Vagina (tissue), 2 donors: ENCODE measurements around the gene ANKFN1. TPM values are rescaled to one million over a fixed set of nuclear protein-coding genes. Genes with fewer than 3 reads are reported as not detected.

ENCODE experiments used
- DNase-seq, 2 donors: peaks; one replicate each; pipeline ENCODE4 v3.0.0-alpha.2; 2017; ENCODE audit errors: extremely low spot score in 2 of 2
- H3K27ac ChIP-seq: fragments of 200-600 bp; sonication (generic); one replicate; pipeline ENCODE4 v1.5.1; 2019
- H3K27me3 ChIP-seq: fragments of 200-600 bp; sonication (generic); one replicate; pipeline ENCODE4 v1.5.1; 2019
- H3K36me3 ChIP-seq, 2 donors: fragments of 200-600 bp; sonication (generic); one replicate each; pipeline ENCODE4 v1.5.1; 2017 to 2019
- H3K4me1 ChIP-seq: fragments of 200-600 bp; sonication (generic); one replicate; pipeline ENCODE4 v1.5.1; 2019
- H3K4me3 ChIP-seq, 2 donors: fragments of 200-600 bp; sonication (generic); 1 replicate in 1 of 2; 2 replicates in 1 of 2; pipeline ENCODE4 v1.5.1; 2016 to 2019
- H3K9me3 ChIP-seq: fragments of 200-600 bp; sonication (generic); one replicate; pipeline ENCODE4 v1.5.1; 2019
- CTCF ChIP-seq, 3 experiments: fragments of 450-650 bp in 2 of 3; fragments of 200-600 bp in 1 of 3; sonication (generic) in 1 of 3; IDR thresholded peaks; one replicate each; pipeline ENCODE4 v1.5.1; 2017 to 2019; ENCODE audit warnings: antibody characterized with exemption in 3 of 3, mild to moderate bottlenecking in 2 of 3, moderate library complexity in 2 of 3
- POLR2A ChIP-seq, 2 donors: fragments of 450-650 bp; IDR thresholded peaks; one replicate each; pipeline ENCODE4 v1.6.1; 2017; ENCODE audit warnings: antibody characterized with exemption in 2 of 2, mild to moderate bottlenecking in 2 of 2, moderate library complexity in 2 of 2
- POLR2AphosphoS5 ChIP-seq, 2 donors: sonication (generic); formaldehyde crosslinking; IDR thresholded peaks; one replicate each; pipeline ENCODE4 v1.9.0; 2017; ENCODE audit warnings: antibody characterized with exemption in 2 of 2, mild to moderate bottlenecking in 2 of 2, low read depth in 1 of 2; ENCODE audit not compliant: insufficient read depth in 1 of 2
- intact Hi-C: fragments of 100-400 bp; cut with DNase I; formaldehyde crosslinking; loops from one replicate; pipeline ENCODE4 v1.15.1; 2023
- total RNA-seq: library from RNA; depleted of rRNA; stranded (reverse); fragments of >200 nt; gene quantifications from one replicate; pipeline ENCODE4 v1.2.3, GENCODE V29; 2016

ANKFN1 gene
- total RNA-seq, 1 donor from 2014 or later, result 3.4 TPM

- intact Hi-C loops, result no loop called here
Observed at GRCh38 chr17:56452461-56452860, 299.2 kb downstream of the ANKFN1 start.

GRCh38 chr17:56457501-56457900 lies 304.2 kb downstream of the ANKFN1 start:
- intact Hi-C loops, result no loop called here
- TF ChIP-seq POLR2AphosphoS5 (IDR thresholded peaks at IDR 0.05; ENCODE audit: insufficient read depth in 1 of 2, low read depth in 1 of 2) (no peak), POLR2A (IDR thresholded peaks at IDR 0.05) (no peak), CTCF (IDR thresholded peaks at IDR 0.05) (no peak)
- DNase-seq, result no peak
- no peaks in the 10 kb centered on the region for H3K4me1 ChIP-seq
- no peaks in the 10 kb centered on the region for H3K9me3 ChIP-seq
- H3K36me3 ChIP-seq, result no peaks in the 10 kb centered on the region
- no peak overlapping the region for H3K27ac ChIP-seq
- H3K4me3 ChIP-seq, result no peak overlapping the region
- no peaks in the 10 kb centered on the region for H3K27me3 ChIP-seq

More at GRCh38 chr17:56452461-56452860, 299.2 kb downstream of the ANKFN1 start:
- Histone ChIP-seq H3K27ac (no peak overlapping the region), H3K9me3 (no peaks in the 10 kb centered on the region), H3K4me3 (no peak overlapping the region), H3K27me3 (no peaks in the 10 kb centered on the region), H3K4me1 (no peaks in the 10 kb centered on the region), H3K36me3 (no peaks in the 10 kb centered on the region)
- TF ChIP-seq POLR2AphosphoS5 (IDR thresholded peaks at IDR 0.05; ENCODE audit: insufficient read depth in 1 of 2, low read depth in 1 of 2), result no peak
- no peak for TF ChIP-seq POLR2A (IDR thresholded peaks at IDR 0.05)
- no peak for TF ChIP-seq CTCF (IDR thresholded peaks at IDR 0.05)
- no peak for DNase-seq

- Histone ChIP-seq H3K9me3 (no peaks in the 10 kb centered on the region), H3K4me3 (no peak overlapping the region), H3K4me1 (no peaks in the 10 kb centered on the region), H3K36me3 (no peaks in the 10 kb centered on the region), H3K27me3 (no peaks in the 10 kb centered on the region), H3K27ac (no peak overlapping the region)
- DNase-seq, result no peak
- TF ChIP-seq POLR2A (IDR thresholded peaks at IDR 0.05), result no peak
- no peak for TF ChIP-seq CTCF (IDR thresholded peaks at IDR 0.05)
- TF ChIP-seq POLR2AphosphoS5 (IDR thresholded peaks at IDR 0.05; ENCODE audit: insufficient read depth in 1 of 2, low read depth in 1 of 2), result no peak
- intact Hi-C loops, result no loop called here
Observed at GRCh38 chr17:56465886-56466285, 312.6 kb downstream of the ANKFN1 start.

- intact Hi-C loops, result no loop called here
Observed at GRCh38 chr17:56468840-56469239, 315.6 kb downstream of the ANKFN1 start.

More at GRCh38 chr17:56468840-56469239, 315.6 kb downstream of the ANKFN1 start:
- no peaks in the 10 kb centered on the region for H3K9me3 ChIP-seq
- H3K36me3 ChIP-seq, result no peaks in the 10 kb centered on the region
- TF ChIP-seq POLR2A (IDR thresholded peaks at IDR 0.05) (no peak), POLR2AphosphoS5 (IDR thresholded peaks at IDR 0.05; ENCODE audit: insufficient read depth in 1 of 2, low read depth in 1 of 2) (no peak), CTCF (IDR thresholded peaks at IDR 0.05) (no peak)
- H3K4me1 ChIP-seq, result no peaks in the 10 kb centered on the region
- no peaks in the 10 kb centered on the region for H3K27me3 ChIP-seq
- H3K4me3 ChIP-seq, result no peak overlapping the region
- no peak for DNase-seq
- no peak overlapping the region for H3K27ac ChIP-seq
